ENCODE results near the gene OR4E1.
"Not testable (repeated sequence)": the region's sequence is repeated elsewhere in the genome, so short reads cannot be mapped to it uniquely, and the experiment has no call there.

OR4E1 gene, protein sequence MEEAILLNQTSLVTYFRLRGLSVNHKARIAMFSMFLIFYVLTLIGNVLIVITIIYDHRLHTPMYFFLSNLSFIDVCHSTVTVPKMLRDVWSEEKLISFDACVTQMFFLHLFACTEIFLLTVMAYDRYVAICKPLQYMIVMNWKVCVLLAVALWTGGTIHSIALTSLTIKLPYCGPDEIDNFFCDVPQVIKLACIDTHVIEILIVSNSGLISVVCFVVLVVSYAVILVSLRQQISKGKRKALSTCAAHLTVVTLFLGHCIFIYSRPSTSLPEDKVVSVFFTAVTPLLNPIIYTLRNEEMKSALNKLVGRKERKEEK

DNA sequence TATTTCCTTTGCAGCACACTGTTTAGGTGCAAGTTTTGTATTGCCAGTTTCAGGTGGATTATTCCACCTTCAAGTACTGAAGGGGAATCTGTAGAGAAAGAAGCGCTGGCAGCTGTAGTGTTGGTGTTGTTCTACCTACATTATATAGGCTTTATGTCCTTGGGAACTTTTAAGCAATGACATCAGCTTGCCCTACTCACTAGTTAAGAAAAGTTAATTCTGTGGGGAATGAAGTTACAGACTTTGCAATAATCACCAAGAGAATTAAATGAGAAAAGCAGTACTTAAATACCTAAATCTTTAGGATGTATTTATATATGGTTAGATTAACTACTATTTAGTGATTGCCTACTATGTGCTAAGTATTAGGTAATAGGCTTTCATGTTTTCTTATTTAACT lies at the start of gene OR4E1:
Gene OR4E1, minus strand, starts transcription at position 101 of the 400 bp plus-strand sequence. CDS start 2,883 bp downstream, outside the sequence.
- FAIRE-seq: no peak

- FAIRE-seq: no peak
These were observed 47.9 kb upstream of the OR4E1 start for GRCh38 chr14:21721504-21721903.

GRCh38 chr14:21719841-21720240 lies 46.2 kb upstream of the OR4E1 start:
- no peak for FAIRE-seq

GRCh38 chr14:21714318-21714929 lies 40.8 kb upstream of the OR4E1 start:
- no peak for FAIRE-seq

GRCh38 chr14:21712036-21712435 lies 38.4 kb upstream of the OR4E1 start:
- no peak for FAIRE-seq

DNA sequence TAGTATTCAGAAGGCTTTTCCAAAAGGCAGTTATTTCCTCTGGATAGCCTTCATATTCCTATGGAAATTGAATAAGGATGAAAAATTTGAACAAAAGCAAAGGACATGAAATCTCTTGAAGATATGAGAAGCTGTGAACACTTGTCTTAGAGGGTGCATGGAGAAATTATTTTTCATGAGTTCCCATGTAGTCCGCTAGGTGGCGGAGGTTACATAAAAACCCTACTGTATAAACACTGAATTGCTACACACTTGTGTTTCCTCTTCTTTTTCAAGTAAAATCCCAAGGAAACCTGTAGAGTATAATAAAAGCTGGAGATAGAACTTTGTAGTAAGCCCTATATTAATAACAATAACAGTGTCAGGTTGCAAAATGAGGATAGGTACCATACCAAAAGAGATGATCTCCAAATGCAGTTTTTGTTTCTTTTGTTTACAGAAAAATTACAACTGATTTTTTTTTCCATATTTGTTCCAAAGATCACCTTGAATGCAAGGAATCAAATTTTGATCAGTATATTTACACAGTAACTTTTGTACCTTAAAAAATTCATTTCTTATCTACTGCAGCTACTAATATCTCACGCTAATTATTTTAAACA lies 37.8 kb upstream of the OR4E1 start:
- peak; percentile 89 for FAIRE-seq

DNA sequence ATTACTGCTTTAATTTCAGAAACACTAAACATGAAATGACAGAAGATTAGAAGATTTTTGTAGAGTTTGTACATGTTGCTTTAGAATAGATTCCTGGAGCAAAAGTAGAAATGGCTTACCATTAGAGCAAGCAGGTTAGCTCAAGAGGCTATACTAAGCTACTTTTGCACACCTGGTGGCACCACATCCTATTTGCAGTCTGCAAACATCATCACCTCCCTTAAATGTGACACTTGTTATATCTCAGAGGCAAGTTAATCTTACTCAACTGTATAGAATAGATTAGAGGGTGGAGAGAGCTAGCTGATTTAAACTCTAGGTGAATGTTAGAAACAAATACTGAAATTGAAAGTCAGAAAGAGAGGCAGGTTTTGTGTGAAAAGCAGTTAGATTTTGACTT lies 30.7 kb upstream of the OR4E1 start:
- FAIRE-seq: no peak

DNA sequence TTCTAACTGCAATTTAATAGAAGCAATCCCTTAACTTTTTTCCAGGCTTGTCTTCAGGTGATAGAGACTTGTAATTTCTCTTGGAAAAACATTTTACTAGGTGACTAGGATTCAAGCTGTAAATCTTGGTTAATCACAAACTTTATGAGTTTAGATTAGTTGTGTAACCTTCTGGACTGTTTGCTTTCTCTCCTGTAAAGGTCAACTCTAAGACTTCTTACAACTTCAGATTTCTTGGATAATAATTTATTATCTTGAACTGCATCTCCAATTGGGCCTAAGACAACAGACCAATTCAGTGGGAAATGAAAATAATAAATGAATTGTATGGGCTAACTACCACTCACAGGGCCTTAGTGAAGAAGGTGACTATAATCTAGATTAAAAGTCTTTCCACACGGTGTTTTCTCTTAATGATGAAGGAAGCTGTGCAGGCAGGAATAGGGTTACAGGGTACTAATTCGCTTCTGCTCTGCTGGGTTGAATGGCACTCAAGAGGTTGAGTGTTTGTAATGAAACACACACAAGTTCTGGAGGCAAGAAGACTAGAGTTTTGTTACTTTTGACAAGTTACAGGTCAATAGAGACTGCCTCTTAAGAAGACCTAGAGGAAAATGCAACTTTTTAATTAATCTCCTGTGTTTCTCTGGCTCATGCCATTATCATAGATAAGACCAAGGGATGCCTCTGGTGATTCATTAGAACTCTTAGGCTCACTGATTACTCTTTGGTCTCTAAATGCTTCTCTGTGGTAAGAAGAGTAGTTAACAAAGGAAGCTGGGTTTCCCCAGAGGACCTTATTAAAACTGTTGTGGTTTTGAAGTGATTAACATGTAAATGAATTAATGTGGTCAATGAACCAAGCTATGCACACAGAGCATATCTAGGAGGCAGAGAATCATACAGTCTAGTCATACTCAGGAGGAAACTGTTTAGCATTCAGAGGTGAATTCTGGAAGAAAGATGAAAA lies 30.0 kb upstream of the OR4E1 start:
- FAIRE-seq: no peak

DNA sequence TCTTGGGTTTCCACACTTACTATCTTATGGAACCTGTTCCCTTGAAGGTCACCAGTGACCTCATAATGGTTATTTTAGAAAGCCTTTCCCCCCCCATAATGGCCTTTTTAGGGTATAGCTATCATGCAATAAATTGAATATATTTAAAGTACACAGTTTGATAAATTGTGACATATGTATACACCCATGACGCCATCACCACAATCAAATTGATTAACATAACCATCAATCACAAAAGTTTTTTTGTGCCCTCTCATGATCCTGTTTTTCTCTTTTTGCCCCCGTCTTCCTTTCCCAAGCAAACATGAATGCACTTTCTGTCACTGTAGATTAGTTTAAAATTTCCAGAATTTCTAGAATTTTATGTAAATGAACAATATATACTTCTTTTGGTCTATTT lies 28.7 kb upstream of the OR4E1 start:
- FAIRE-seq: no peak

GRCh38 chr14:21699551-21699950 lies 25.9 kb upstream of the OR4E1 start:
- FAIRE-seq: no peak

DNA sequence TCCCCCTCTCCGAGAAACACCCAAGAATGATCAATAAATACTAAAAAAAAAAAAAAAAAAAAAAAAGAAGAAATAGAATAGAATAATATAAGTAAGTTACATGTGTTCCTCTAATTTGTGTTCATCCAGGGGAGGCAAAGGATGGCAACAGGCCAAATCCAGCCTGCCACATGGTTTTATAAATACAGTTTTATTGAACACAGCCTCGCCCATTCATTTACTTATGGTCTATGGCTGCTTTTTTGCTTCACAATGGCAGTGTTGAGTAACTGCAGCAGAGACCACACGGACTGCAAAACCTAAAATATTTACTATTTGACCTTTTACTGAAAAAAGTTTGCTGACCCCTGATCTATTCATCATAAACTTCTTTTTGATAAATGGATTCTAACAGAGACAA lies 24.9 kb upstream of the OR4E1 start:
- FAIRE-seq: not testable (repeated sequence)

- not testable (repeated sequence) for FAIRE-seq
These were observed 24.0 kb upstream of the OR4E1 start for GRCh38 chr14:21697662-21698061.

DNA sequence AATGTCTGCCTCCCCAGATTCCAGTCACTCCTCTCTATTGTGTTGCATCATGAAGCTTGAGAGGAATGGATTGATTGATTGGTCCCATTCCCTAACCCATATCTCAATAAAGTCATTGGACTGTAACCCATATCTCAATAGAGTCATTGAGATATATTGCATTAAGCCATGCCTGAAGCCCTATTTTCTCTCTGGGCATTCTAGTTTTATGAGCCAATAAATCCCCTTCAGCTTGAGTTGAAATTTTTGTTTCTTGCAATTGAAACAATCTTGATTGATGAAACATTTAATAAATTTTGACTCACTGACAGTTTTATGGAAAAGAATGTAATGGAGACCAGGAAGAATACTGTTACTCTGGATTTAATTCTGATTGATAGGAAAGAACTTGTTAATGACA lies 20.8 kb upstream of the OR4E1 start:
- no peak for FAIRE-seq

GRCh38 chr14:21686468-21686867 lies 12.8 kb upstream of the OR4E1 start:
- no peak for FAIRE-seq

DNA sequence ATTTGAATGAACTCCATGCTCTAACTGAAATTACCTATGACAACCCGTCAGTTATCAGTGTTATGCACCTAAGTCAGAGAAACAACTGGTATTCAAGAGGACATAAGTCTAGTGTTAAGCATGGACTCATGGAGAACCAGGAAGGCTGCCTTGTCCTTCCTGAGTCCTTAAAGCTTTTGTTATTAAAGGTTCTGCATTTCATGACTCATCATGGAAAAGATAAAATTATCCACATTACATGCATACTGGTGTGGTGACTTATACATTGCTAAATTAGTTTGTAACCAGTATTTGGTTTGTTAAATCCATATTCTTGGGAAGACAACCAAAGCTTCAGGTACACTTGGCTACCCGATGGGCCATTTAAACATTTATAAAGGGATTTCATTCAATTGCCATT lies 6.5 kb upstream of the OR4E1 start:
- no peak for FAIRE-seq

GRCh38 chr14:21675566-21675965 lies 1.9 kb upstream of the OR4E1 start:
- FAIRE-seq: no peak

DNA sequence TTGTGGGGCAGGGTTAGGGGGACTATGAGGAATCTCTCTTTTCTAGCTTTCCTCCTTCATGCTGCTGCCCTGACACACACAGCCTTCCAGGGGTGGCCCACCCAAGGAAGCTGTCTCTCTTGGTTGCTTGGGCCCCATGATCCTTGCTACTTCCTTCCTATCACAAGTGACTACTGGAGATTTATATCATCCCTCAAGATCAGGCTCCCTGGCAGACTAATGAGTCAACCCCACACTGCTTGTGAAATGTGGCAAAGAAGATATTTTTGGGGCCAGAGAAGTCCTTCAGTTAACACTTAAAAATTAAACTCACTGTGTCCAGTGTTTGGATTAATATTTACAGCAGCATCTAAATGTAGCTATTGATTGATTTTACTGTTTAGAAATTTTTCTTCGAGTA lies 1.5 kb downstream of the OR4E1 start:
- FAIRE-seq: no peak

GRCh38 chr14:21671371-21671770 lies 2.2 kb downstream of the OR4E1 start:
- FAIRE-seq: no peak

- FAIRE-seq: no peak
These were observed 4.3 kb downstream of the OR4E1 start for GRCh38 chr14:21669284-21669683.

- FAIRE-seq: no peak
These were observed 5.2 kb downstream of the OR4E1 start for GRCh38 chr14:21668377-21668776.

DNA sequence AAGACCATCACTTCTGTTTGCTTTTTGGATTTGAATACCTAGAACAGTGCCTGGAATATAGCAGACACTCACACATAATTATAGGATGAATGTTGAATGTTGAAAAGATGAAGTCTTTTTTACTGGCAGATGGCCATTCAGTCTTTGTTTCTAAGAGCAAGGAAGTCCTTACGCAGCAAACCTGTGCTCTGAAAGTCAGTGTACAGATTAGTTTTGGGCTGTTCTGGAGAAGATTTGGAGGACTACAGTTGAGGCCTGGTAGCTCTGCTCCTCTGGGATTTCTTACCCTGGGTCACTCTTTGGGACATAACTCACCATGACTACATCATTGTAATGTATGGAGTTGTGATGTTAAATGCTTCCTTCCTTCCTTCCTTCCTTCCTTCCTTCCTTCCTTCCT lies 16.6 kb downstream of the OR4E1 start:
- no peak for FAIRE-seq

- FAIRE-seq: no peak
These were observed 19.4 kb downstream of the OR4E1 start for GRCh38 chr14:21654215-21654614.

GRCh38 chr14:21653331-21653885 lies 20.2 kb downstream of the OR4E1 start, which contains the start of gene OR4E2:
OR4E2 (plus strand) TSS chr14:21653835; CDS start chr14:21665083, 11,248 bp downstream.
- no peak for FAIRE-seq
